H9 (cell line): ENCODE measurements around the gene BTG4. TPM values are rescaled to one million over a fixed set of nuclear protein-coding genes. Genes with fewer than 3 reads are reported as not detected.

ENCODE experiments used
- DNase-seq: peaks from one replicate; pipeline ENCODE4 v3.0.0-alpha.2; 2017
- H2AFZ ChIP-seq: one replicate; pipeline ENCODE4 v1.6.1; 2013; ENCODE audit warnings: mild to moderate bottlenecking, low read length, control low read depth, moderate library complexity
- H2AK5ac ChIP-seq: 2 replicates; pipeline ENCODE4 v1.6.1; 2013; ENCODE audit warnings: low read length, control low read depth, mixed read lengths; ENCODE audit not compliant: insufficient read length
- H2BK120ac ChIP-seq: one replicate; pipeline ENCODE4 v1.6.1; 2013; ENCODE audit warnings: low read depth, mild to moderate bottlenecking, low read length, control low read depth, inconsistent platforms; ENCODE audit not compliant: poor library complexity, severe bottlenecking
- H2BK12ac ChIP-seq: 2 replicates; pipeline ENCODE4 v1.6.1; 2013; ENCODE audit warnings: low read length, control low read depth, mixed read lengths, low read depth; ENCODE audit not compliant: insufficient read length
- H2BK15ac ChIP-seq: 2 replicates; pipeline ENCODE4 v1.6.1; 2013; ENCODE audit warnings: low read depth, low read length, control low read depth
- H2BK20ac ChIP-seq: one replicate; pipeline ENCODE4 v1.6.1; 2013; ENCODE audit warnings: low read depth, mild to moderate bottlenecking, low read length, control low read depth, inconsistent platforms; ENCODE audit not compliant: poor library complexity, severe bottlenecking
- H2BK5ac ChIP-seq: 2 replicates; pipeline ENCODE4 v1.6.1; 2013; ENCODE audit warnings: low read length, control low read depth, mixed read lengths; ENCODE audit not compliant: insufficient read length
- H3K14ac ChIP-seq: 2 replicates; pipeline ENCODE4 v1.6.1; 2013; ENCODE audit warnings: low read length, control low read depth; ENCODE audit not compliant: insufficient read depth
- H3K18ac ChIP-seq: 2 replicates; pipeline ENCODE4 v1.6.1; 2013; ENCODE audit warnings: low read depth, mild to moderate bottlenecking, mixed read lengths, low read length, control low read depth; ENCODE audit not compliant: insufficient read length
- H3K23ac ChIP-seq: 2 replicates; pipeline ENCODE4 v1.6.1; 2013; ENCODE audit warnings: low read length, control low read depth, mixed read lengths, low read depth; ENCODE audit not compliant: insufficient read length
- H3K23me2 ChIP-seq: 2 replicates; pipeline ENCODE4 v1.6.1; 2013; ENCODE audit warnings: low read depth, mild to moderate bottlenecking, mixed read lengths, low read length, control low read depth; ENCODE audit not compliant: insufficient read length, poor library complexity, severe bottlenecking
- H3K27ac ChIP-seq: 2 replicates; pipeline ENCODE4 v1.5.1; 2013; ENCODE audit warnings: low read length, control low read depth, mixed read lengths, low read depth; ENCODE audit not compliant: insufficient read length
- H3K27me3 ChIP-seq: 2 replicates; pipeline ENCODE4 v1.6.1; 2013; ENCODE audit warnings: low read length, control low read depth, inconsistent platforms; ENCODE audit not compliant: insufficient read depth
- H3K4ac ChIP-seq: 2 replicates; pipeline ENCODE4 v1.6.1; 2013; ENCODE audit warnings: low read depth, mild to moderate bottlenecking, control low read depth, inconsistent platforms, low read length, moderate library complexity
- H3K4me1 ChIP-seq: 2 replicates; pipeline ENCODE4 v1.6.1; 2013; ENCODE audit warnings: low read length, control low read depth, inconsistent platforms; ENCODE audit not compliant: insufficient read depth
- H3K4me2 ChIP-seq: 2 replicates; pipeline ENCODE4 v1.6.1; 2013; ENCODE audit warnings: low read length, control low read depth, mixed read lengths; ENCODE audit not compliant: insufficient read length, insufficient read depth
- H3K56ac ChIP-seq: 2 replicates; pipeline ENCODE4 v1.6.1; 2013; ENCODE audit warnings: low read depth, mild to moderate bottlenecking, mixed read lengths, low read length, control low read depth; ENCODE audit not compliant: insufficient read length
- H3K79me1 ChIP-seq: 2 replicates; pipeline ENCODE4 v1.6.1; 2013; ENCODE audit warnings: low read depth, mild to moderate bottlenecking, moderate library complexity, low read length, control low read depth, inconsistent platforms; ENCODE audit not compliant: insufficient read depth, poor library complexity, severe bottlenecking
- H3K79me2 ChIP-seq: 2 replicates; pipeline ENCODE4 v1.6.1; 2013; ENCODE audit warnings: low read length, control low read depth, inconsistent platforms; ENCODE audit not compliant: insufficient read depth
- H3K9ac ChIP-seq: 2 replicates; pipeline ENCODE4 v1.6.1; 2013; ENCODE audit warnings: low read length, control low read depth, mixed read lengths; ENCODE audit not compliant: insufficient read length; ENCODE audit errors: extremely low read depth
- H3K9me3 ChIP-seq: one replicate; pipeline ENCODE4 v1.6.1; 2013; ENCODE audit warnings: low read depth, low read length, inconsistent platforms; ENCODE audit not compliant: control insufficient read depth
- H3T11ph ChIP-seq: one replicate; pipeline ENCODE4 v1.6.1; 2013; ENCODE audit warnings: mild to moderate bottlenecking, low read length, control low read depth, inconsistent platforms
- H4K20me1 ChIP-seq: one replicate; pipeline ENCODE4 v1.6.1; 2013; ENCODE audit not compliant: control insufficient read depth, insufficient read length, insufficient read depth
- H4K5ac ChIP-seq: 2 replicates; pipeline ENCODE4 v1.6.1; 2013; ENCODE audit warnings: low read depth, mild to moderate bottlenecking, mixed read lengths, low read length, control low read depth; ENCODE audit not compliant: insufficient read length
- H4K8ac ChIP-seq: replicated peaks from 2 replicates; pipeline ENCODE4 v1.6.1; 2013; ENCODE audit warnings: low read length, control low read depth, mixed read lengths, low read depth; ENCODE audit not compliant: insufficient read length
- H4K91ac ChIP-seq: 2 replicates; pipeline ENCODE4 v1.6.1; 2013; ENCODE audit warnings: low read depth, mild to moderate bottlenecking, moderate library complexity, mixed read lengths, low read length, control low read depth; ENCODE audit not compliant: insufficient read length
- H3K27ac Mint-ChIP-seq, 3 experiments: 2 replicates in 2 of 3; 3 replicates in 1 of 3; pipeline ENCODE4 v1.8.0; 2020 to 2021; ENCODE audit warnings: mixed read lengths in 3 of 3, mild to moderate bottlenecking in 1 of 3, moderate library complexity in 1 of 3
- H3K27me3 Mint-ChIP-seq: 2 replicates; pipeline ENCODE4 v1.8.0; 2021; ENCODE audit warnings: low read depth, mild to moderate bottlenecking, moderate library complexity, mixed read lengths
- H3K36me3 Mint-ChIP-seq, 3 experiments: 2 replicates in 2 of 3; 3 replicates in 1 of 3; pipeline ENCODE4 v1.8.0; 2020 to 2021; ENCODE audit warnings: low read depth in 3 of 3, mixed read lengths in 3 of 3; ENCODE audit not compliant: insufficient read depth in 1 of 3
- H3K4me1 Mint-ChIP-seq, 2 experiments: 2 replicates each; pipeline ENCODE4 v1.8.0; 2020; ENCODE audit warnings: mixed read lengths in 2 of 2
- H3K4me3 Mint-ChIP-seq, 2 experiments: 2 replicates in 1 of 2; 3 replicates in 1 of 2; pipeline ENCODE4 v1.8.0; 2020 to 2021; ENCODE audit warnings: mild to moderate bottlenecking in 2 of 2, mixed read lengths in 2 of 2, moderate library complexity in 1 of 2
- H3K9me3 Mint-ChIP-seq, 2 experiments: 2 replicates in 1 of 2; 3 replicates in 1 of 2; pipeline ENCODE4 v1.8.0; 2020; ENCODE audit warnings: mild to moderate bottlenecking in 2 of 2, mixed read lengths in 2 of 2, moderate library complexity in 1 of 2
- WGBS: extraction: QIAGEN DNeasy Blood & Tissue Kit; methylation state at CpG from one replicate; pipeline ENCODE4 v1.1.7; 2013; ENCODE audit warnings: missing lambda C conversion rate, low lambda C conversion rate, mixed read lengths; ENCODE audit not compliant: insufficient read length; ENCODE audit errors: extremely low coverage; 5-methylcytosine and 5-hydroxymethylcytosine counted together
- total RNA-seq: library from RNA; stranded (reverse); gene quantifications from 2 replicates; pipeline ENCODE4 v1.2.1, GENCODE V29; 2021
- TF ChIP-seq, protein P1 (sequence below): fragments of 200-600 bp; sonication (generic); conservative IDR thresholded peaks from 3 replicates; pipeline ENCODE4 v1.8.0; 2021; ENCODE audit warnings: antibody characterized with exemption, mild to moderate bottlenecking

The BTG4 gene
- total RNA-seq, 1 experiment from 2014 or later = not detected

DNA sequence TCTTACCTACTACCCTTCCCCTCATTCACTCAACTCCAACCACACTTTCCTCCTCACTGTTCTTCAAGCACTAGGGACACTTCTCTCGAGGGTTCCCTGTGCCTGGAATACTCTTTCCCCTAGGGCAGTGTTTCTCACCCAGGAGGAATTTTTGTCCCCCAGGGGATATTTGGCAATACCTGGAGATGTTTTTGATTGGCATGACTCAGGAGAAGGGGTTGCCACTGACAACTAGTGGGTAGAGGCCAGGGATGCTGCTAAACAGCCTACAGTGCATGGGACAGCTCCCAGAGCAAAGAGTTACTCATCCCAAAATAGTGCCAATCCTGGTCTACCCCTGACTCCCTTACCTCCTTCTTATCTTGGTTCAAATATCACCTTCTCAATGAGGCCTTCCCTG, 40.0 kb downstream of the BTG4 start:
- Histone ChIP-seq H4K91ac (no peak overlapping the region), H3K56ac (no peak overlapping the region), H3K79me2 (no peaks in the 10 kb centered on the region), H4K20me1 (no peaks in the 10 kb centered on the region), H3K14ac (no peak overlapping the region), H3K27me3 (no peaks in the 10 kb centered on the region), H3K27ac (no peak overlapping the region), H3K4me1 (no peaks in the 10 kb centered on the region), H3T11ph (no peak overlapping the region), H2BK12ac (no peak overlapping the region), H3K9ac (no peak overlapping the region), H4K8ac (no peak overlapping the region), H4K5ac (no peak overlapping the region), H3K4me2 (no peak overlapping the region), H2BK15ac (no peak overlapping the region), H3K23me2 (no peaks in the 10 kb centered on the region), H2BK120ac (no peak overlapping the region), H2AK5ac (no peak overlapping the region), H3K4ac (no peak overlapping the region), H2BK20ac (no peak overlapping the region), H3K9me3 (no peaks in the 10 kb centered on the region), H2BK5ac (no peak overlapping the region), H3K79me1 (no peaks in the 10 kb centered on the region), H3K18ac (no peak overlapping the region), H3K23ac (no peak overlapping the region), H2AFZ (no peak overlapping the region)
- no CpG with 5 or more reads among the region's 1 CpG for WGBS
- H3K9me3 Mint-ChIP-seq = no peaks in the 10 kb centered on the region
- TF ChIP-seq, protein P1, sequence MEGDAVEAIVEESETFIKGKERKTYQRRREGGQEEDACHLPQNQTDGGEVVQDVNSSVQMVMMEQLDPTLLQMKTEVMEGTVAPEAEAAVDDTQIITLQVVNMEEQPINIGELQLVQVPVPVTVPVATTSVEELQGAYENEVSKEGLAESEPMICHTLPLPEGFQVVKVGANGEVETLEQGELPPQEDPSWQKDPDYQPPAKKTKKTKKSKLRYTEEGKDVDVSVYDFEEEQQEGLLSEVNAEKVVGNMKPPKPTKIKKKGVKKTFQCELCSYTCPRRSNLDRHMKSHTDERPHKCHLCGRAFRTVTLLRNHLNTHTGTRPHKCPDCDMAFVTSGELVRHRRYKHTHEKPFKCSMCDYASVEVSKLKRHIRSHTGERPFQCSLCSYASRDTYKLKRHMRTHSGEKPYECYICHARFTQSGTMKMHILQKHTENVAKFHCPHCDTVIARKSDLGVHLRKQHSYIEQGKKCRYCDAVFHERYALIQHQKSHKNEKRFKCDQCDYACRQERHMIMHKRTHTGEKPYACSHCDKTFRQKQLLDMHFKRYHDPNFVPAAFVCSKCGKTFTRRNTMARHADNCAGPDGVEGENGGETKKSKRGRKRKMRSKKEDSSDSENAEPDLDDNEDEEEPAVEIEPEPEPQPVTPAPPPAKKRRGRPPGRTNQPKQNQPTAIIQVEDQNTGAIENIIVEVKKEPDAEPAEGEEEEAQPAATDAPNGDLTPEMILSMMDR = no peak
- no peak overlapping the region for H3K27ac Mint-ChIP-seq
- H3K4me1 Mint-ChIP-seq = no peaks in the 10 kb centered on the region
- no peaks in the 10 kb centered on the region for H3K36me3 Mint-ChIP-seq
- no peaks in the 10 kb centered on the region; the same call in 1 of the 2 replicates for H3K27me3 Mint-ChIP-seq
- no peak for DNase-seq
- H3K4me3 Mint-ChIP-seq = no peak overlapping the region
